Uterus (tissue), 2 donors: ENCODE measurements around the gene RPL11.

ENCODE experiments used
- CTCF ChIP-seq, 4 experiments: fragments of 200-600 bp in 2 of 4; fragments of 450-650 bp in 2 of 4; sonication (generic) in 2 of 4; IDR thresholded peaks; one replicate each; pipeline ENCODE4 v1.5.1; 2016 to 2019; ENCODE audit warnings: antibody characterized with exemption in 4 of 4, mild to moderate bottlenecking in 2 of 4, moderate library complexity in 1 of 4
- POLR2A ChIP-seq, 2 donors: fragments of 450-650 bp; IDR thresholded peaks; one replicate each; pipeline ENCODE4 v1.6.1; 2016; ENCODE audit warnings: antibody characterized with exemption in 2 of 2, mild to moderate bottlenecking in 1 of 2, moderate library complexity in 1 of 2

GRCh38 chr1:23695667-23696066, 4.1 kb downstream of the RPL11 start:
- no peak for TF ChIP-seq CTCF (IDR thresholded peaks at IDR 0.05)
- no peak for TF ChIP-seq POLR2A (IDR thresholded peaks at IDR 0.05)
